ENCODE data around the gene LIX1L.
A peak's percentile ranks its signal among the peaks of the same experiment; 100 is the strongest.
"Not testable (repeated sequence)": the region's sequence is repeated elsewhere in the genome, so short reads cannot be mapped to it uniquely, and the experiment has no call there.

LIX1L gene

GRCh38 chr1:145947551-145947950 lies 10.3 kb downstream of the LIX1L start:
- DNase-seq (ENCODE audit: low read depth, low spot score): no peak
- no peak overlapping the region for H3K4me3 ChIP-seq (ENCODE audit: low read length)

GRCh38 chr1:145946477-145946986 lies 11.3 kb downstream of the LIX1L start:
- H3K4me3 ChIP-seq (ENCODE audit: low read length): no peak overlapping the region
- DNase-seq (ENCODE audit: low read depth, low spot score): no peak

GRCh38 chr1:145944532-145944931 lies 13.3 kb downstream of the LIX1L start:
- H3K4me3 ChIP-seq (ENCODE audit: low read length): no peak overlapping the region
- DNase-seq (ENCODE audit: low read depth, low spot score): no peak

- no peak overlapping the region for H3K4me3 ChIP-seq (ENCODE audit: low read length)
- DNase-seq (ENCODE audit: low read depth, low spot score): no peak
These were observed 14.9 kb downstream of the LIX1L start for GRCh38 chr1:145942871-145943270.

- DNase-seq (ENCODE audit: low read depth, low spot score): no peak
These were observed 15.4 kb downstream of the LIX1L start for GRCh38 chr1:145942405-145942804.

GRCh38 chr1:145937436-145937835 lies 20.4 kb downstream of the LIX1L start:
- no peak overlapping the region for H3K4me3 ChIP-seq (ENCODE audit: low read length)
- no peak for DNase-seq (ENCODE audit: low read depth, low spot score)

More at GRCh38 chr1:145942405-145942804, 15.4 kb downstream of the LIX1L start:
- no peak overlapping the region for H3K4me3 ChIP-seq (ENCODE audit: low read length)

- DNase-seq (ENCODE audit: low read depth, low spot score): no peak
- H3K4me3 ChIP-seq (ENCODE audit: low read length): no peak overlapping the region
These were observed 21.6 kb downstream of the LIX1L start for GRCh38 chr1:145936247-145936646.

GRCh38 chr1:145935708-145936107 lies 22.1 kb downstream of the LIX1L start:
- H3K4me3 ChIP-seq (ENCODE audit: low read length): no peak overlapping the region
- no peak for DNase-seq (ENCODE audit: low read depth, low spot score)

- H3K4me3 ChIP-seq (ENCODE audit: low read length): not testable (repeated sequence)
- peak; percentile 32 for DNase-seq (ENCODE audit: low read depth, low spot score)
These were observed 25.3 kb downstream of the LIX1L start for GRCh38 chr1:145932522-145933009.

- H3K4me3 ChIP-seq (ENCODE audit: low read length): peak overlapping the region; percentile 69
- DNase-seq (ENCODE audit: low read depth, low spot score): no peak
These were observed 29.7 kb downstream of the LIX1L start for GRCh38 chr1:145927916-145928643.

GRCh38 chr1:145927063-145927886 lies 30.5 kb downstream of the LIX1L start, which contains the start of gene RBM8A:
Gene RBM8A (minus strand): TSS chr1:145927484. CDS start chr1:145927426, 58 bp downstream.
- DNase-seq (ENCODE audit: low read depth, low spot score): peak; percentile 99
- H3K4me3 ChIP-seq (ENCODE audit: low read length): peak within 1 kb of the TSS; percentile 69

- DNase-seq (ENCODE audit: low read depth, low spot score): no peak
- H3K4me3 ChIP-seq (ENCODE audit: low read length): peak overlapping the region; percentile 69
These were observed 31.1 kb downstream of the LIX1L start for GRCh38 chr1:145926686-145927062.

GRCh38 chr1:145922266-145922665 lies 35.6 kb downstream of the LIX1L start:
- DNase-seq (ENCODE audit: low read depth, low spot score): no peak
- H3K4me3 ChIP-seq (ENCODE audit: low read length): no peak overlapping the region

GRCh38 chr1:145920297-145920696 lies 37.5 kb downstream of the LIX1L start:
- not testable (repeated sequence) for DNase-seq (ENCODE audit: low read depth, low spot score); H3K4me3 ChIP-seq (ENCODE audit: low read length)

GRCh38 chr1:145918992-145919939 lies 38.6 kb downstream of the LIX1L start:
- H3K4me3 ChIP-seq (ENCODE audit: low read length): peak overlapping the region; percentile 99
- DNase-seq (ENCODE audit: low read depth, low spot score): no peak

GRCh38 chr1:145918144-145918991 lies 39.4 kb downstream of the LIX1L start, which contains the start of gene PEX11B:
Gene PEX11B (minus strand): TSS chr1:145918717. CDS start chr1:145918688, 29 bp downstream.
- DNase-seq (ENCODE audit: low read depth, low spot score): peak; percentile 95
- peak within 1 kb of the TSS; percentile 99 for H3K4me3 ChIP-seq (ENCODE audit: low read length)

GRCh38 chr1:145917595-145917994 lies 40.2 kb downstream of the LIX1L start:
- DNase-seq (ENCODE audit: low read depth, low spot score): no peak
- H3K4me3 ChIP-seq (ENCODE audit: low read length): peak overlapping the region; percentile 99

GRCh38 chr1:145916745-145917144 lies 41.1 kb downstream of the LIX1L start:
- DNase-seq (ENCODE audit: low read depth, low spot score): no peak
- H3K4me3 ChIP-seq (ENCODE audit: low read length): no peak overlapping the region
